HG03575 (cell line): Measurements from ENCODE around the gene TNFSF11.
A peak's percentile ranks its signal among the peaks of the same experiment; 100 is the strongest.

Experiments
- ATAC-seq: cut with Tn5 transposase; IDR thresholded peaks from one replicate; pipeline ENCODE4 v1.9.1; 2021; ENCODE audit not compliant: unreplicated experiment, insufficient number of reproducible peaks, low FRiP score; ENCODE audit errors: extremely low read depth

The TNFSF11 gene

GRCh38 chr13:42574011-42574410 lies at the start of gene TNFSF11:
TNFSF11 (plus strand) TSS chr13:42574152; CDS start chr13:42574304, 152 bp downstream.
- no peak for ATAC-seq

GRCh38 chr13:42524487-42525034 lies 49.4 kb upstream of the TNFSF11 start:
- ATAC-seq, result no peak

GRCh38 chr13:42525035-42525504 lies 48.9 kb upstream of the TNFSF11 start:
- ATAC-seq, result no peak

- ATAC-seq, result no peak
Measured at GRCh38 chr13:42526276-42526675, 47.7 kb upstream of the TNFSF11 start.

- ATAC-seq, result no peak
Measured at GRCh38 chr13:42526804-42527203, 47.1 kb upstream of the TNFSF11 start.

- ATAC-seq, result no peak
Measured at GRCh38 chr13:42532561-42533335, 41.2 kb upstream of the TNFSF11 start.

- ATAC-seq, result no peak
Measured at GRCh38 chr13:42533336-42533591, 40.7 kb upstream of the TNFSF11 start.

- ATAC-seq, result no peak
Measured at GRCh38 chr13:42534785-42535184, 39.2 kb upstream of the TNFSF11 start.

- no peak for ATAC-seq
Measured at GRCh38 chr13:42538996-42539395, 35.0 kb upstream of the TNFSF11 start.

- ATAC-seq, result no peak
Measured at GRCh38 chr13:42539670-42540069, 34.3 kb upstream of the TNFSF11 start.

- no peak for ATAC-seq
Measured at GRCh38 chr13:42543215-42543797, 30.6 kb upstream of the TNFSF11 start.

GRCh38 chr13:42544246-42544926 lies 29.6 kb upstream of the TNFSF11 start:
- no peak for ATAC-seq

- no peak for ATAC-seq
Measured at GRCh38 chr13:42545842-42546241, 28.1 kb upstream of the TNFSF11 start.

GRCh38 chr13:42547612-42548011 lies 26.3 kb upstream of the TNFSF11 start:
- no peak for ATAC-seq

- ATAC-seq, result peak; percentile 85
Measured at GRCh38 chr13:42548731-42549551, 25.0 kb upstream of the TNFSF11 start.

GRCh38 chr13:42549552-42549936 lies 24.4 kb upstream of the TNFSF11 start:
- no peak for ATAC-seq

GRCh38 chr13:42551611-42552010 lies 22.3 kb upstream of the TNFSF11 start:
- ATAC-seq, result no peak

- ATAC-seq, result no peak
Measured at GRCh38 chr13:42553098-42554046, 20.6 kb upstream of the TNFSF11 start.
